ENCODE data around the gene MCRIP1. TPM values are rescaled to one million over a fixed set of nuclear protein-coding genes. Genes with fewer than 3 reads are reported as not detected.

The MCRIP1 gene
- total RNA-seq (10 to 100 TPM; 61.7 to 74.0 TPM), polyA plus RNA-seq (ENCODE audit: insufficient read length in 6 of 6) (10 to 100 TPM; 67.6 to 97.6 (median 89.2) TPM)
- long read RNA-seq, donor 1, transcript MCRIP1-203 (6 exons, 925 nt), result minor isoform, 14 of 86 reads
- long read RNA-seq, donor 1, transcript MCRIP1-201 (5 exons, 1,209 nt), result major isoform, 49 of 86 reads
- long read RNA-seq, donor 1, transcript MCRIP1-207 (4 exons, 2,775 nt), result minor isoform, 6 of 86 reads
- long read RNA-seq, donor 1, partial matches to known transcripts, result 7 of 86 reads
- long read RNA-seq, donor 1, other reads (novel, unspliced or antisense), result 0 of 86 reads
- long read RNA-seq, donor 2, transcript MCRIP1-203 (6 exons, 925 nt), result minor isoform, 7 of 71 reads
- long read RNA-seq, donor 2, transcript MCRIP1-207 (4 exons, 2,775 nt), result minor isoform, 11 of 71 reads
- long read RNA-seq, donor 2, transcript MCRIP1-201 (5 exons, 1,209 nt), result major isoform, 37 of 71 reads
- long read RNA-seq, donor 2, partial matches to known transcripts, result 6 of 71 reads
- long read RNA-seq, donor 2, other reads (novel, unspliced or antisense), result 0 of 71 reads
- long read RNA-seq, donor 3, transcript MCRIP1-201 (5 exons, 1,209 nt), result major isoform, 47 of 79 reads
- long read RNA-seq, donor 3, transcript MCRIP1-203 (6 exons, 925 nt), result minor isoform, 6 of 79 reads
- long read RNA-seq, donor 3, transcript MCRIP1-207 (4 exons, 2,775 nt), result minor isoform, 7 of 79 reads
- long read RNA-seq, donor 3, partial matches to known transcripts, result 13 of 79 reads
- long read RNA-seq, donor 3, other reads (novel, unspliced or antisense), result 0 of 79 reads
- long read RNA-seq, donor 4, transcript MCRIP1-201 (5 exons, 1,209 nt), result major isoform, 59 of 80 reads
- long read RNA-seq, donor 4, transcript MCRIP1-203 (6 exons, 925 nt), result minor isoform, 6 of 80 reads
- long read RNA-seq, donor 4, transcript MCRIP1-207 (4 exons, 2,775 nt), result minor isoform, 7 of 80 reads
- long read RNA-seq, donor 4, partial matches to known transcripts, result 1 of 80 reads
- long read RNA-seq, donor 4, other reads (novel, unspliced or antisense), result 3 of 80 reads
- long read RNA-seq, donor 5, transcript MCRIP1-207 (4 exons, 2,775 nt), result minor isoform, 8 of 70 reads
- long read RNA-seq, donor 5, transcript MCRIP1-203 (6 exons, 925 nt), result minor isoform, 17 of 70 reads
- long read RNA-seq, donor 5, transcript MCRIP1-201 (5 exons, 1,209 nt), result major isoform, 37 of 70 reads
- long read RNA-seq, donor 5, partial matches to known transcripts, result 0 of 70 reads
- long read RNA-seq, donor 5, other reads (novel, unspliced or antisense), result 0 of 70 reads
- long read RNA-seq, donor 6, transcript MCRIP1-203 (6 exons, 925 nt), result minor isoform, 14 of 81 reads
- long read RNA-seq, donor 6, transcript MCRIP1-201 (5 exons, 1,209 nt), result major isoform, 46 of 81 reads
- long read RNA-seq, donor 6, partial matches to known transcripts, result 10 of 81 reads
- long read RNA-seq, donor 6, other reads (novel, unspliced or antisense), result 0 of 81 reads
- long read RNA-seq, donor 7, transcript MCRIP1-203 (6 exons, 925 nt), result minor isoform, 6 of 48 reads
- long read RNA-seq, donor 7, transcript MCRIP1-207 (4 exons, 2,775 nt), result minor isoform, 5 of 48 reads
- long read RNA-seq, donor 7, transcript MCRIP1-201 (5 exons, 1,209 nt), result major isoform, 30 of 48 reads
- long read RNA-seq, donor 7, partial matches to known transcripts, result 0 of 48 reads
- long read RNA-seq, donor 7, other reads (novel, unspliced or antisense), result 0 of 48 reads
- long read RNA-seq, donor 8, transcript MCRIP1-201 (5 exons, 1,209 nt), result major isoform, 33 of 53 reads
- long read RNA-seq, donor 8, transcript MCRIP1-211 (3 exons, 751 nt), result minor isoform, 6 of 53 reads
- long read RNA-seq, donor 8, transcript MCRIP1-207 (4 exons, 2,775 nt), result minor isoform, 5 of 53 reads
- long read RNA-seq, donor 8, partial matches to known transcripts, result 0 of 53 reads
- long read RNA-seq, donor 8, other reads (novel, unspliced or antisense), result 0 of 53 reads
- long read RNA-seq, donor 9, partial matches to known transcripts, result 0 of 2 reads
- long read RNA-seq, donor 9, other reads (novel, unspliced or antisense), result 0 of 2 reads
- long read RNA-seq, donor 10, transcript MCRIP1-207 (4 exons, 2,775 nt), result minor isoform, 6 of 56 reads
- long read RNA-seq, donor 10, transcript MCRIP1-203 (6 exons, 925 nt), result minor isoform, 12 of 56 reads
- long read RNA-seq, donor 10, transcript MCRIP1-201 (5 exons, 1,209 nt), result major isoform, 33 of 56 reads
- long read RNA-seq, donor 10, partial matches to known transcripts, result 1 of 56 reads
- long read RNA-seq, donor 10, other reads (novel, unspliced or antisense), result 2 of 56 reads
- long read RNA-seq, donor 11, result 0 reads
- long read RNA-seq, donor 12, transcript MCRIP1-203 (6 exons, 925 nt), result minor isoform, 5 of 65 reads
- long read RNA-seq, donor 12, transcript MCRIP1-201 (5 exons, 1,209 nt), result major isoform, 42 of 65 reads
- long read RNA-seq, donor 12, transcript MCRIP1-207 (4 exons, 2,775 nt), result minor isoform, 9 of 65 reads
- long read RNA-seq, donor 12, partial matches to known transcripts, result 0 of 65 reads
- long read RNA-seq, donor 12, other reads (novel, unspliced or antisense), result 0 of 65 reads

GRCh38 chr17:81833160-81833920 lies at the start of gene MCRIP1:
Gene MCRIP1 (minus strand): TSS chr17:81833291. CDS start chr17:81824506, 8,785 bp downstream.
- H3K27me3 ChIP-seq, result no peaks in the 10 kb centered on the region
- intact Hi-C loops (cut with DNase I), result no loop called here
- no peak for TF ChIP-seq CTCF (IDR thresholded peaks at IDR 0.05)
- ATAC-seq (peak; percentile 84), DNase-seq (peak; percentile 89 to 99 (median 96))
- peak within 1 kb of the TSS; percentile 91 to 95 for H3K27ac ChIP-seq
- peak within 1 kb of the TSS; percentile 67 to 80 for H3K4me3 ChIP-seq
- H3K9me3 ChIP-seq, result no peaks in the 10 kb centered on the region
- peaks cover 15 to 49% of the 10 kb centered on the region in 2 donors for H3K4me1 ChIP-seq
- H3K36me3 ChIP-seq, result no peaks in the 10 kb centered on the region

GRCh38 chr17:81879121-81879520 lies 46.0 kb upstream of the MCRIP1 start:
- intact Hi-C loops (cut with DNase I), result no loop called here
- DNase-seq (no peak), ATAC-seq (no peak)
- no peak overlapping the region for H3K4me3 ChIP-seq
- TF ChIP-seq CTCF (IDR thresholded peaks at IDR 0.05), result no peak
- no peak overlapping the region for H3K27ac ChIP-seq
- no peaks in the 10 kb centered on the region for H3K27me3 ChIP-seq
- peaks cover 0 to 59% of the 10 kb centered on the region in 2 donors for H3K36me3 ChIP-seq
- H3K4me1 ChIP-seq, result no peaks in the 10 kb centered on the region
- no peaks in the 10 kb centered on the region for H3K9me3 ChIP-seq

GRCh38 chr17:81878294-81878693 lies 45.2 kb upstream of the MCRIP1 start:
- ATAC-seq (no peak), DNase-seq (no peak)
- Histone ChIP-seq H3K9me3 (no peaks in the 10 kb centered on the region), H3K36me3 (peaks cover 0 to 50% of the 10 kb centered on the region in 2 donors), H3K4me3 (no peak overlapping the region), H3K27me3 (no peaks in the 10 kb centered on the region), H3K4me1 (no peaks in the 10 kb centered on the region), H3K27ac (no peak overlapping the region)
- intact Hi-C loops (cut with DNase I), result no loop called here
- no peak for TF ChIP-seq CTCF (IDR thresholded peaks at IDR 0.05)

All from left lung (tissue), 14 donors.